Upper lobe of left lung (tissue), 4 donors: ENCODE data around the gene TNFSF11.

Source experiments
- CTCF ChIP-seq, 6 experiments: fragments of 450-650 bp in 4 of 6; fragments of 200-600 bp in 2 of 6; sonication (generic) in 2 of 6; IDR thresholded peaks; one replicate each; pipeline ENCODE4 v1.5.1; 2016 to 2019; ENCODE audit warnings: antibody characterized with exemption in 6 of 6
- EP300 ChIP-seq, 4 donors: sonication (generic); formaldehyde crosslinking; IDR thresholded peaks; one replicate each; pipeline ENCODE4 v1.5.1; 2017; ENCODE audit warnings: antibody characterized with exemption in 4 of 4, control low read depth in 2 of 4
- POLR2A ChIP-seq, 4 donors: fragments of 450-650 bp; IDR thresholded peaks; one replicate each; pipeline ENCODE4 v1.5.1; 2016 to 2017; ENCODE audit warnings: antibody characterized with exemption in 4 of 4, mild to moderate bottlenecking in 2 of 4
- POLR2AphosphoS5 ChIP-seq, 2 donors: sonication (generic); formaldehyde crosslinking; IDR thresholded peaks; one replicate each; pipeline ENCODE4 v1.5.1; 2017; ENCODE audit warnings: antibody characterized with exemption in 2 of 2

- TF ChIP-seq CTCF (IDR thresholded peaks at IDR 0.05) (no peak), POLR2A (IDR thresholded peaks at IDR 0.05) (no peak), EP300 (IDR thresholded peaks at IDR 0.05) (no peak), POLR2AphosphoS5 (IDR thresholded peaks at IDR 0.05) (no peak)
Observed at GRCh38 chr13:42603571-42603970, 29.6 kb downstream of the TNFSF11 start.
